Measurements from ENCODE around the gene CHRFAM7A.
"Not testable (repeated sequence)": the region's sequence is repeated elsewhere in the genome, so short reads cannot be mapped to it uniquely, and the experiment has no call there.

DNA sequence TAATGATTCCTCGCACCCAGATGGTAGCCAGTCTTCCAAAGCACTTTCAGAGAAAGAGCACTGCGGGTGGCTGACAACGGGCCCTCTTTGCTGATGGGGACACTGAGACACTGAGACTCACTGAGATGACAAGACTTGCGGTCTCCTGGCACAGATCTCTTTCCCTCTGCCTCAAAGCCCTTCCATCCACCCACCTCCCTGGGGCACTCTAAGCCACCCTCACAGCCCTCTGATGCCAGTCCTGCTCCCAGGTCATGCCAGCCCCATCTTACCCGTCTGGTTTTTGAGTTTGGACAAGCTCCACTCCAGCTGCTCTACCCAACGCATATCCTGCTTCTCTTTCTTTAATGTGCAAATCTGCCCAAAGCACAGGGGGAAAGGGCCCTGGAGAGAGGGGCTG lies 14.3 kb upstream of the CHRFAM7A start:
- TF ChIP-seq, protein P1, sequence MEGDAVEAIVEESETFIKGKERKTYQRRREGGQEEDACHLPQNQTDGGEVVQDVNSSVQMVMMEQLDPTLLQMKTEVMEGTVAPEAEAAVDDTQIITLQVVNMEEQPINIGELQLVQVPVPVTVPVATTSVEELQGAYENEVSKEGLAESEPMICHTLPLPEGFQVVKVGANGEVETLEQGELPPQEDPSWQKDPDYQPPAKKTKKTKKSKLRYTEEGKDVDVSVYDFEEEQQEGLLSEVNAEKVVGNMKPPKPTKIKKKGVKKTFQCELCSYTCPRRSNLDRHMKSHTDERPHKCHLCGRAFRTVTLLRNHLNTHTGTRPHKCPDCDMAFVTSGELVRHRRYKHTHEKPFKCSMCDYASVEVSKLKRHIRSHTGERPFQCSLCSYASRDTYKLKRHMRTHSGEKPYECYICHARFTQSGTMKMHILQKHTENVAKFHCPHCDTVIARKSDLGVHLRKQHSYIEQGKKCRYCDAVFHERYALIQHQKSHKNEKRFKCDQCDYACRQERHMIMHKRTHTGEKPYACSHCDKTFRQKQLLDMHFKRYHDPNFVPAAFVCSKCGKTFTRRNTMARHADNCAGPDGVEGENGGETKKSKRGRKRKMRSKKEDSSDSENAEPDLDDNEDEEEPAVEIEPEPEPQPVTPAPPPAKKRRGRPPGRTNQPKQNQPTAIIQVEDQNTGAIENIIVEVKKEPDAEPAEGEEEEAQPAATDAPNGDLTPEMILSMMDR (IDR thresholded peaks at IDR 0.05 in 4 of 5, conservative IDR thresholded peaks at IDR 0.05 in 1 of 5): not testable (repeated sequence)
- not testable (repeated sequence) for TF ChIP-seq POLR2A (IDR thresholded peaks at IDR 0.05)

All from gastrocnemius medialis (tissue), 4 donors.